ENCODE results near the gene BMP2K. TPM values are rescaled to one million over a fixed set of nuclear protein-coding genes. Genes with fewer than 3 reads are reported as not detected.

Gene BMP2K
- total and polyA plus RNA-seq, 2 of the 8 experiments (the other 6 are each of a cell fraction or from before 2014, with no cell fraction given) = 15.6 to 24.1 TPM

DNA sequence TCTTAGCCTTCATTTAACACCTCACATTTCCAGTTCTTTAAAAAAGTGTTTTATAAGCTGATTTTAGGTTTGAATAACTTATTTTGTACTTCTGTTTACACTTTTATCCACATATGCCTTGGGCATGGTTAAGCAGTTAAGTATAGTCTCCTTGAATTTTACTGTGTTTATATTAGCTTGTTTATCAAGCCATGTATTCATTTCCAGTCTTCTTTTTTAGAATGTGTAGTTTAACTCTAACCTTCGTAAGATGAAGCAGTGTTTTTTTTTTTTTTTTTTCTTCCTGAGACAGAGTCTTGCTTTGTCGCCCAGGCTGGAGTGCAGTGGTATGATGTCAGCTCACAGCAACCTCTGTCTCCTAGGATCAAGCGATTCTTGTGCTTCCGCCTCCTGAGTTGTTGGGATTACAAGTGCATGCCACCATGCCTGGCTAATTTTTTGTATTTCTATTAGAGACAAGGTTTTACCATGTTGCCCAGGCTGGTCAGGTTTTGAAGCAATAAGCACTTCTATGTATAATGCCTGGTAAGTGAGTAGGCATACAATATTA is 42.5 kb downstream of the BMP2K start:
- H3K9me3 ChIP-seq (ENCODE audit: insufficient read depth in 2 of 2, low read depth in 1 of 2, low read length in 1 of 2) = no peaks in the 10 kb centered on the region
- H3K4me3 ChIP-seq (ENCODE audit: extremely low read depth in 1 of 4, insufficient read depth in 2 of 4, low read depth in 3 of 4, low read length in 4 of 4) = no peak overlapping the region
- H3K18ac ChIP-seq (ENCODE audit: extremely low read depth, low read length) = no peak overlapping the region
- H2AFZ ChIP-seq (ENCODE audit: low read length) = no peak overlapping the region
- DNase-seq (ENCODE audit: low read depth in 1 of 2, low spot score in 2 of 2) = no peak
- FAIRE-seq = no peak
- no peaks in the 10 kb centered on the region for H3K23me2 ChIP-seq (ENCODE audit: low read depth, low read length)
- 98% methylated on average over 4 of the region's 4 CpGs; no CpG with 5 or more reads in 1 of the 2 experiments for WGBS, 2 experiments (ENCODE audit: extremely low coverage in 1 of 2, insufficient coverage in 1 of 2, insufficient read length in 1 of 2, insufficient replicate concordance in 2 of 2, low coverage in 1 of 2, low lambda C conversion rate in 2 of 2, missing lambda C conversion rate in 1 of 2)
- CTCF ChIA-PET (ENCODE audit: partially characterized antibody) = interaction anchor here (1.5 kb wide), 1 partner anchor 174 kb away, joined by 4 read pairs; no protein-coding TSS in a partner anchor
- H4K91ac ChIP-seq (replicated peaks; ENCODE audit: insufficient read length, low read length) = no peak overlapping the region
- no peak overlapping the region for H3K4ac ChIP-seq (replicated peaks; ENCODE audit: insufficient read length, low read depth, low read length)
- no peak overlapping the region for H2BK5ac ChIP-seq (ENCODE audit: low read depth, low read length)
- no peak overlapping the region for H3K14ac ChIP-seq (ENCODE audit: insufficient read length)
- H3K9ac ChIP-seq (replicated peaks in 1 of 4; ENCODE audit: extremely low read depth in 1 of 4, low read depth in 3 of 4, low read length in 3 of 4) = no peak overlapping the region
- peaks cover 0 to 30% of the 10 kb centered on the region in 2 experiments; a peak in 2 of 4 replicates for H3K79me2 ChIP-seq (ENCODE audit: control insufficient read depth in 1 of 2, insufficient read depth in 2 of 2, low read length in 2 of 2)
- H3K36me3 ChIP-seq (ENCODE audit: control insufficient read depth in 2 of 4, insufficient read depth in 4 of 4, low read length in 3 of 4) = no peaks in the 10 kb centered on the region
- no peak overlapping the region for H3K23ac ChIP-seq (ENCODE audit: insufficient read length)
- POLR2A ChIA-PET (ENCODE audit: partially characterized antibody) = interaction anchor here (0.6 kb wide), 1 partner anchor 151 kb away, joined by 3 read pairs; no protein-coding TSS in a partner anchor
- no peak overlapping the region for H3K27ac ChIP-seq (ENCODE audit: low read depth, low read length)
- H3K4me2 ChIP-seq (ENCODE audit: insufficient read depth in 1 of 2, low read depth in 2 of 2, low read length in 2 of 2) = no peak overlapping the region
- no peaks in the 10 kb centered on the region for H4K20me1 ChIP-seq (replicated peaks in 1 of 2; ENCODE audit: control insufficient read depth in 1 of 2, insufficient read depth in 2 of 2, low read length in 2 of 2)
- H2BK12ac ChIP-seq (ENCODE audit: low read depth, low read length) = no peak overlapping the region
- H4K5ac ChIP-seq (ENCODE audit: insufficient read length, low read depth, low read length) = no peak overlapping the region
- H2BK20ac ChIP-seq (ENCODE audit: low read length) = no peak overlapping the region
- H2AK5ac ChIP-seq (ENCODE audit: low read depth, low read length) = no peak overlapping the region
- H2BK15ac ChIP-seq (ENCODE audit: low read length) = no peak overlapping the region
- no peaks in the 10 kb centered on the region; the same call in 1 of the 2 replicates for H3K79me1 ChIP-seq (ENCODE audit: low read depth, low read length)
- H3K56ac ChIP-seq (replicated peaks; ENCODE audit: insufficient read length, low read depth, low read length) = no peak overlapping the region
- no peak overlapping the region for H4K8ac ChIP-seq (ENCODE audit: extremely low read depth, insufficient read depth, low read length)
- no peak overlapping the region for H2BK120ac ChIP-seq (replicated peaks; ENCODE audit: low read depth, low read length)
- H3K4me1 ChIP-seq (replicated peaks in 1 of 4; ENCODE audit: control insufficient read depth in 3 of 4, insufficient read depth in 4 of 4, low read length in 3 of 4) = peaks cover 0 to 4% (median under 1%) of the 10 kb centered on the region in 4 experiments; a peak in 1 of 7 replicates
- H3K27me3 ChIP-seq (replicated peaks in 1 of 4; ENCODE audit: control insufficient read depth in 3 of 4, extremely low read depth in 1 of 4, insufficient read depth in 3 of 4, low read length in 3 of 4) = no peaks in the 10 kb centered on the region
- TF ChIP-seq RXRA (IDR thresholded peaks at IDR 0.05; ENCODE audit: insufficient read depth, low read depth, low read length) (no peak), SP2 (IDR thresholded peaks at IDR 0.05; ENCODE audit: low read length) (no peak), ASH2L (IDR thresholded peaks at IDR 0.05; ENCODE audit: low read length) (no peak), JUND (IDR thresholded peaks at IDR 0.05; ENCODE audit: low read length) (no peak), BACH1 (IDR thresholded peaks at IDR 0.05; ENCODE audit: low read length) (no peak), SIX5 (IDR thresholded peaks at IDR 0.05; ENCODE audit: low read depth, low read length) (no peak), FOSL1 (IDR thresholded peaks at IDR 0.05; ENCODE audit: insufficient read depth, low read depth, low read length) (no peak), EP300 (IDR thresholded peaks at IDR 0.05; ENCODE audit: borderline replicate concordance in 1 of 2, low read depth in 2 of 2, low read length in 2 of 2) (no peak), GTF2F1 (IDR thresholded peaks at IDR 0.05; ENCODE audit: borderline replicate concordance, low read depth, low read length) (no peak), JUN (IDR thresholded peaks at IDR 0.05; ENCODE audit: low read depth, low read length) (no peak), SAP30 (IDR thresholded peaks at IDR 0.05; ENCODE audit: insufficient read depth, insufficient replicate concordance, low read length) (no peak), KDM4A (IDR thresholded peaks at IDR 0.05; ENCODE audit: low read depth, low read length, severe bottlenecking) (no peak)
- TF ChIP-seq, protein P1, sequence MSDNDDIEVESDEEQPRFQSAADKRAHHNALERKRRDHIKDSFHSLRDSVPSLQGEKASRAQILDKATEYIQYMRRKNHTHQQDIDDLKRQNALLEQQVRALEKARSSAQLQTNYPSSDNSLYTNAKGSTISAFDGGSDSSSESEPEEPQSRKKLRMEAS (IDR thresholded peaks at IDR 0.05) = no peak
